HG03460 (cell line): Measurements from ENCODE around the gene VARS1.
"Not testable (repeated sequence)": the region's sequence is repeated elsewhere in the genome, so short reads cannot be mapped to it uniquely, and the experiment has no call there.

Source experiments
- ATAC-seq: cut with Tn5 transposase; IDR thresholded peaks from one replicate; pipeline ENCODE4 v1.9.1; 2021; ENCODE audit not compliant: unreplicated experiment

VARS1 gene

GRCh38 chr6:31822036-31822821, 26.7 kb upstream of the VARS1 start:
- ATAC-seq, result no peak

- ATAC-seq, result no peak
These were observed 25.9 kb upstream of the VARS1 start for GRCh38 chr6:31821301-31822035.

- ATAC-seq, result not testable (repeated sequence)
These were observed 24.8 kb upstream of the VARS1 start for GRCh38 chr6:31820399-31820798.

GRCh38 chr6:31819871-31820299, 24.3 kb upstream of the VARS1 start:
- ATAC-seq, result no peak

- not testable (repeated sequence) for ATAC-seq
These were observed 22.5 kb upstream of the VARS1 start for GRCh38 chr6:31817929-31818511.

- ATAC-seq, result not testable (repeated sequence)
These were observed 21.8 kb upstream of the VARS1 start for GRCh38 chr6:31817133-31817928.

GRCh38 chr6:31815025-31815838, 19.7 kb upstream of the VARS1 start, which contains the start of the genes HSPA1A and HSPA1L:
Gene HSPA1A (plus strand): TSS chr6:31815543. CDS start chr6:31815757, 214 bp downstream.
Gene HSPA1L (minus strand): TSS chr6:31815283. CDS start chr6:31811972, 3,311 bp downstream.
- ATAC-seq, result peak; percentile 39

- no peak for ATAC-seq
These were observed 19.1 kb upstream of the VARS1 start for GRCh38 chr6:31814677-31815024.

- no peak for ATAC-seq
These were observed 17.9 kb upstream of the VARS1 start for GRCh38 chr6:31813465-31813849.

- ATAC-seq, result no peak
These were observed 16.1 kb upstream of the VARS1 start for GRCh38 chr6:31811645-31812044.

GRCh38 chr6:31808599-31808998, 13.0 kb upstream of the VARS1 start:
- ATAC-seq, result not testable (repeated sequence)

- ATAC-seq, result peak; percentile 76
These were observed 11.1 kb upstream of the VARS1 start, which contains the start of gene LSM2 for GRCh38 chr6:31806470-31807272. Gene LSM2 (minus strand): TSS chr6:31806966. CDS start chr6:31806757, 209 bp downstream.

GRCh38 chr6:31805939-31806469, 10.5 kb upstream of the VARS1 start:
- ATAC-seq, result peak; percentile 15

GRCh38 chr6:31801031-31801927, 5.7 kb upstream of the VARS1 start:
- ATAC-seq, result not testable (repeated sequence)

- no peak for ATAC-seq
These were observed 4.2 kb upstream of the VARS1 start for GRCh38 chr6:31799781-31800180.

GRCh38 chr6:31797588-31797987, 2.0 kb upstream of the VARS1 start:
- ATAC-seq, result no peak

GRCh38 chr6:31796993-31797385, 1.4 kb upstream of the VARS1 start:
- ATAC-seq, result no peak
